Duodenal mucosa (tissue), 2 donors: ENCODE data around the gene KCTD4.

ENCODE experiments used
- H3K27ac ChIP-seq: one replicate; pipeline ENCODE4 v1.7.0; 2013; ENCODE audit warnings: low read depth, low read length
- H3K27me3 ChIP-seq, 2 donors: one replicate each; pipeline ENCODE4 v1.7.0; 2013; ENCODE audit warnings: low read length in 2 of 2, control low read depth in 1 of 2; ENCODE audit not compliant: insufficient read depth in 2 of 2, control insufficient read depth in 1 of 2
- H3K36me3 ChIP-seq, 2 donors: one replicate each; pipeline ENCODE4 v1.7.0; 2013; ENCODE audit warnings: low read length in 2 of 2, control low read depth in 1 of 2; ENCODE audit not compliant: insufficient read depth in 2 of 2, control insufficient read depth in 1 of 2
- H3K4me1 ChIP-seq, 2 donors: one replicate each; pipeline ENCODE4 v1.7.0; 2013; ENCODE audit warnings: low read length in 2 of 2, control low read depth in 1 of 2; ENCODE audit not compliant: insufficient read depth in 2 of 2, control insufficient read depth in 1 of 2
- H3K4me3 ChIP-seq, 2 donors: one replicate each; pipeline ENCODE4 v1.7.0; 2013; ENCODE audit warnings: low read length in 2 of 2, low read depth in 1 of 2
- H3K9ac ChIP-seq, 2 donors: one replicate each; pipeline ENCODE4 v1.7.0; 2013; ENCODE audit warnings: low read length in 2 of 2, low read depth in 1 of 2
- H3K9me3 ChIP-seq, 2 donors: one replicate each; pipeline ENCODE4 v1.7.0; 2013; ENCODE audit warnings: low read length in 2 of 2, control low read depth in 1 of 2; ENCODE audit not compliant: control insufficient read depth in 1 of 2

KCTD4 gene

DNA sequence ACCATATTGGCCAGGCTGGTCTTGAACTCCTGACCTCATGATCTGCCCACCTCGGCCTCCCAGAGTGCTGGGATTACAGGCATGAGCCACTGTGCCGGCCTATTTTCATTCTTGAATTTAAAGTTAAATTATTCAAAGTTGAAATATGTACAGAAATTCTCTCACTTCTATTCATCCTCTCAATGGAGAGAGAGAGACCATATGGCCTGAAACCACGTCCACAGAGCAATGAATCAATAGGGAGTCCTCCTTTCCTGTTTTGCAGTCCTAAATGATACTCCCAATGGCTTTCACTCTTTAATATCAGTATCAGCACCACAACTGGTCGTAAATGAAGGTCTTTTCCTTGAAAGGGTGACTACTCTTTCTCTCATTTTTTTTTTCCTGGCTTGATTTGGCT, 30.5 kb upstream of the KCTD4 start:
- Histone ChIP-seq H3K9ac (no peak overlapping the region), H3K36me3 (no peaks in the 10 kb centered on the region), H3K4me3 (no peak overlapping the region), H3K4me1 (peaks cover 0 to 1% of the 10 kb centered on the region in 2 donors), H3K27me3 (no peaks in the 10 kb centered on the region), H3K27ac (no peak overlapping the region), H3K9me3 (no peaks in the 10 kb centered on the region)

DNA sequence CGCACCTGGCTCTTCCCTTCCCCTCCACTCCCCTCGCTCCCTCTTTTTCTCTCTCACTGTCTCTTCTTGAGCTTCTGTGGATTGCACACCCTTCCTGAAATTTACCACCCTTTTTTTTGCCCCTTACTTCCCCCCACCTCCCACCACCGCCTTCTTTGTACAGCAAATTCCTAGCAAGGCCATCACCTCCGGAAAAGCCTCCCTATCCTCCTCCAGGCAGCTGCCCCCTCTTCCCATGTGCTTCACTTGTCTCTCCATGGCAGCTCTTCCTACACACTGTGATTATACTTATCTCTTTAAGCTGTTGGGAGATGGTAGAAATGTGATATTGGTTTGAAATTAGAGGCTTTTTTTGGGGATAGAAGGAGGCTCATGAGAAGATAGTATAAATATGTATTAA, 28.3 kb upstream of the KCTD4 start:
- no peaks in the 10 kb centered on the region for H3K36me3 ChIP-seq
- no peak overlapping the region for H3K9ac ChIP-seq
- H3K27ac ChIP-seq, result no peak overlapping the region
- H3K27me3 ChIP-seq, result no peaks in the 10 kb centered on the region
- no peak overlapping the region for H3K4me3 ChIP-seq
- no peaks in the 10 kb centered on the region for H3K9me3 ChIP-seq
- H3K4me1 ChIP-seq, result no peaks in the 10 kb centered on the region

DNA sequence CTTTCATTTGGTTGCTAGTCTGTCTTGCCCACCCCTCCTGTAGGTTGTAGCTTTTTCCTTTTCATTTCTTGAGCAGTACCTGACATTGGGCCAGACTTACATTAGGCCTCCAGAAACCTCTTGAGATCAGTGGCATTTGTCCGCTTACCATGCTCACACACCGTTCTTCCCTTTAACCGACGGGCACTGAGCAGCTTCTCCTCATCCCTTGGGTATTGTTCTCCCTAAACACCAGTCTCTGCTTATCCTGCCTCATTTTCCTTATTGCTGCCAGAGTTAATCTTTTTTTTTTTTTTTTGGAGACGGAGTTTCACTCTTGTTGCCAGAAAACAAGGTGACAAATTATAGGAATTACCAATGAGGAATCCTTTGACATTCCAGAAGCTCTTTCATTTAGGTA, 27.2 kb upstream of the KCTD4 start:
- no peak overlapping the region for H3K9ac ChIP-seq
- no peaks in the 10 kb centered on the region for H3K27me3 ChIP-seq
- no peaks in the 10 kb centered on the region for H3K4me1 ChIP-seq
- H3K9me3 ChIP-seq, result no peaks in the 10 kb centered on the region
- no peak overlapping the region for H3K4me3 ChIP-seq
- no peak overlapping the region for H3K27ac ChIP-seq
- H3K36me3 ChIP-seq, result no peaks in the 10 kb centered on the region

DNA sequence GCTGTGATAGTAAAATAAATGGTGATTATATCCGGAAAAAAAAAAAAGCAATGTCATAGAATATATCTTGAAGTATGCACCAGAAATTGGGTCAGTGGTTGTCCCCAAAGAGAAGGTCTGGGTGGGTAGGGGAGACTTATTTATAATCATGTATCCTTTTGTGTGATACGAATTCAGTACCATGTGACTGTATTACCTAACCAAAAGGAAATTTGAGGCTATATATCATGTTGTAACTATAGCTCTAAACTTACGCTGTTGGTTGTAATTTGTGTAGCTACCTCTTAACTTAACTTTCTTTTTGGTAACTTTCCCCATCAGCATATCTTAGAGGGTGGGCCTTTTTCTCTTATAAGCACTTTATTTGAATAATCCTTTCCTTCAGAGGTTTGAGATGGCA, 25.2 kb upstream of the KCTD4 start:
- Histone ChIP-seq H3K9ac (no peak overlapping the region), H3K27me3 (no peaks in the 10 kb centered on the region), H3K27ac (no peak overlapping the region), H3K9me3 (no peaks in the 10 kb centered on the region), H3K4me3 (no peak overlapping the region), H3K36me3 (no peaks in the 10 kb centered on the region), H3K4me1 (no peaks in the 10 kb centered on the region)

DNA sequence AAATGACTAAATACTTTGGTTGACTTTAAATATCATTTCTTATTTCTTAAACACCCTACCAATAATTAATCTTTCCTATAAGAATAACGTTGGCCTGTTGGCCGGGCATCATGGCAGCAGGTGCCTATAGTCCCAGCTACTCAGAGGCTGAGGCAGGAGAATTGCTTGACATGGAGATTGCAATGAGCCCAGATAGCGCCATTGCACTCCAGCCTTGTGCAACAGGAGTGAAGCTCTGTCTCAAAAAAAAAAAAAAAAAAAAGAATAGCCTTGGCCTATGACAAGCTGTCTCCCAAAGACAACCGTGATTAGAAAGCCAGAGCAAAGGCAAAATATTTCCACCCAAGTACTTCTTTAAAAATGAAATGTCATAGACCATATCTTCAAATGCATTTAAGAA, 24.5 kb upstream of the KCTD4 start:
- no peak overlapping the region for H3K9ac ChIP-seq

DNA sequence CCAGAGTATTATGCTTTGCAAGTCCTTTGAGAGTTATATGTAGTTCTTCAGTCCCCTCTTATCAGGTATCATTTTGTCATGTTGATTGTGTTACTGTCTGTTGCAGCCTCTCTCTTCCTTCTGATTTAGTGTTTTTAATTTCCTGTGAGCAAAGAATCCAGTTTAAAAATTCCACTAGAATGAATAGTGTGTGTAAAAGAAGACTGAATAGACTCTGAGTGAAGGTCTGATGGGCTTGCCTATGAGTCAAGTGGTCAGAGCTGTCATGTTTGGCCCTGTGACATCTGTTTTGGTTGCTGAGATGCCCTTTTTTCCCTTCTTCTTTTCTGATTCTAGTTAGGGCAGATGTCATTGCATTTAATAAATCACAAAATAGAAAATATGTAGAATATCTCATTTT, 23.3 kb upstream of the KCTD4 start:
- no peaks in the 10 kb centered on the region for H3K9me3 ChIP-seq
- no peak overlapping the region for H3K27ac ChIP-seq
- no peak overlapping the region for H3K4me3 ChIP-seq
- no peaks in the 10 kb centered on the region for H3K36me3 ChIP-seq
- H3K27me3 ChIP-seq, result no peaks in the 10 kb centered on the region
- H3K9ac ChIP-seq, result no peak overlapping the region
- H3K4me1 ChIP-seq, result no peaks in the 10 kb centered on the region

More for the DNA sequence above, 24.5 kb upstream of the KCTD4 start:
- Histone ChIP-seq H3K27ac (no peak overlapping the region), H3K4me1 (no peaks in the 10 kb centered on the region), H3K36me3 (no peaks in the 10 kb centered on the region), H3K4me3 (no peak overlapping the region), H3K9me3 (no peaks in the 10 kb centered on the region), H3K27me3 (no peaks in the 10 kb centered on the region)

DNA sequence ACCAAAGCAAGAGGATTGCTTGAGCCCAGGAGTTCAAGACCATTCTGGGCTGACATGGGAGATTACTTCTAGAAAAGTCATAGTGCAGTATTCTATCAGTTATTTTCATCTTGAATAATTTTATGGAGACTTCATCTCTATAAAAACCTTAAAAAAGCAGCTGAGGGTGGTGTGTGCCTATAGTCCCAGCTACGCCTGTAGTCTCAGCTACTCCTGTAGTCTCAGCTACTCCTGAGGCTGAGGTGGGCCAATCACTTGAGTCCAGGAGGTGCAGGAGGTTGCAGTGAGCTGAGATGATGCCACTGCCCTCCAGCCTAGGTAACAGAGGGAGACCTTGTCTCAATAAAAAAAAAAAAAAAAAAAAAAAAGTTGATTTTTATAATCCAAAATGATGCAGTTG, 22.1 kb upstream of the KCTD4 start:
- Histone ChIP-seq H3K27me3 (no peaks in the 10 kb centered on the region), H3K9me3 (no peaks in the 10 kb centered on the region), H3K36me3 (no peaks in the 10 kb centered on the region), H3K4me3 (no peak overlapping the region), H3K4me1 (no peaks in the 10 kb centered on the region), H3K27ac (no peak overlapping the region), H3K9ac (no peak overlapping the region)

DNA sequence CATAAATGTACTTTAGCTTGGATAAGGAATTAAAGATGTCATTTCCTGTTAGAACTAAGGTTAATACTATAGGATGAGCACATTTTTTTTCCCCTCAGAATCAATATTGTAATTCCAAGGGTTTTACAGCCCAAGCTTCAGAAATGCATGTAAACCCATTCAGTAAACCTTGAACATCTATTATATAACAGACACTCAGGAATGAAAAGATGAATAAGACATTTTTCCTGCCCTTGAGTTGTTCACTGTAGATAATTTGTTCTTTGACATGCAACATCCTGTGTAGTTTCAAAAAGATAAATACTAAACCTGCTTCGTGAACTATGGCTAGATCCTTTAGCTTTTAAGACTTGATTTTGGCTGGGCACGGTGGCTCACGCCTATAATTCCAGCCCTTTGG, 21.7 kb upstream of the KCTD4 start:
- Histone ChIP-seq H3K27me3 (no peaks in the 10 kb centered on the region), H3K9me3 (no peaks in the 10 kb centered on the region), H3K36me3 (no peaks in the 10 kb centered on the region), H3K4me1 (no peaks in the 10 kb centered on the region), H3K27ac (no peak overlapping the region), H3K4me3 (no peak overlapping the region), H3K9ac (no peak overlapping the region)

DNA sequence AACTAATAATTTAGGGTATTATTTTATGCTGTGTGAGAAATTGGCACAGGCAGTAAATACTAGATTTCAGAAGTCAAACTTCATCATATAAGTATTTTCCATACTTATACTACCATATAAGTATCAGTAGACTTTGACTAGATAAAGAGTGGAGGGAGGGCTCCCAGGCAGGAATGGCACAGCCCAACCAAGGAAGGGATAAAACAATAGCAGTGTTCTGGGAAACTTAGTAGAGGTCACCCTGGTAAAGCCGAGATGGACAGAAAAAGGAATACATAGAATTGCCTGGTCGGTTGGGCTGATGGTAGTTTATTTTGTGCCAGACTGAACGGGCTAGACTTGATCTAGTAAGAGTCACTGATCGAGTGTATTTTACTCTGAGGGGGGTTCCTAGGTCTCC, 19.6 kb upstream of the KCTD4 start:
- no peak overlapping the region for H3K27ac ChIP-seq
- H3K4me3 ChIP-seq, result no peak overlapping the region
- no peaks in the 10 kb centered on the region for H3K9me3 ChIP-seq
- H3K4me1 ChIP-seq, result no peaks in the 10 kb centered on the region
- no peaks in the 10 kb centered on the region for H3K27me3 ChIP-seq
- no peaks in the 10 kb centered on the region for H3K36me3 ChIP-seq
- no peak overlapping the region for H3K9ac ChIP-seq

DNA sequence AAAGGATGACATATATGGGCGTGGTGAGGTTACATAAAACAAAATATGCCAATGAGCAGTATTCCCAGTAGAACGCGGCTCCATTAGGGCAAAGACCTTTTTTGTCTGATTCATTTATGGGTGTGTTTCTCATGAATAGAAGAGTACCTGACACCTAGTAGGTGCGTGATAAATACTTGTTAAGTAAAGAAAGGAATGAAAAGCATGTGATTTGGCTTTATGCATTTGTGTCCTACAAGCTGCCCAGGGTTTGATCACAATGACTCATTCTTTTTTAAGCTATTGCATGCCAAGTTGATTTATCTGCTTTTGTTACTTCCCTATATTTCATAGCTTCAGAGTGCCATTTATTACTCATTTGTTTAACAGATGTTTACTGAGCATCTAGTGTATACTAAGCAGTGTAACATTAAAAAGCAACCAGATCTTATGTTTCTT, 19.1 kb upstream of the KCTD4 start:
- no peak overlapping the region for H3K27ac ChIP-seq
- H3K9ac ChIP-seq, result no peak overlapping the region
- H3K27me3 ChIP-seq, result no peaks in the 10 kb centered on the region
- H3K36me3 ChIP-seq, result no peaks in the 10 kb centered on the region
- H3K4me1 ChIP-seq, result no peaks in the 10 kb centered on the region
- H3K9me3 ChIP-seq, result no peaks in the 10 kb centered on the region
- no peak overlapping the region for H3K4me3 ChIP-seq
